Spleen (tissue), 11 donors: ENCODE measurements around the gene SBF1. TPM values are rescaled to one million over a fixed set of nuclear protein-coding genes. Genes with fewer than 3 reads are reported as not detected.
"Not testable (repeated sequence)": the region's sequence is repeated elsewhere in the genome, so short reads cannot be mapped to it uniquely, and the experiment has no call there.

ENCODE experiments used
- DNase-seq: peaks from one replicate; pipeline ENCODE4 v3.0.0-alpha.2; 2020
- H3K27ac ChIP-seq, 8 donors: fragments of 200-600 bp; sonication (generic) in 7 of 8; 1 replicate in 4 of 8; 2 replicates in 4 of 8; pipeline versions ENCODE4 v1.5.0 to v1.8.0; 2016 to 2021; ENCODE audit warnings: inconsistent platforms in 4 of 8, mild to moderate bottlenecking in 4 of 8, moderate library complexity in 1 of 8
- H3K27me3 ChIP-seq, 7 donors: fragments of 200-600 bp; sonication (generic) in 6 of 7; replicated peaks in 1 of 7; 1 replicate in 4 of 7; 2 replicates in 3 of 7; pipeline versions ENCODE4 v1.5.0 to v1.8.0; 2016 to 2021; ENCODE audit warnings: inconsistent platforms in 3 of 7, mild to moderate bottlenecking in 1 of 7
- H3K36me3 ChIP-seq, 6 donors: fragments of 200-600 bp; sonication (generic) in 5 of 6; 1 replicate in 4 of 6; 2 replicates in 2 of 6; pipeline versions ENCODE4 v1.5.0 to v1.8.0; 2016 to 2021; ENCODE audit warnings: inconsistent platforms in 2 of 6
- H3K4me1 ChIP-seq, 6 donors: fragments of 200-600 bp; sonication (generic) in 5 of 6; 1 replicate in 3 of 6; 2 replicates in 3 of 6; pipeline versions ENCODE4 v1.5.0 to v1.8.0; 2016 to 2021; ENCODE audit warnings: inconsistent platforms in 3 of 6
- H3K4me3 ChIP-seq, 8 donors: fragments of 200-600 bp; sonication (generic) in 7 of 8; 1 replicate in 4 of 8; 2 replicates in 4 of 8; pipeline versions ENCODE4 v1.5.0 to v1.8.0; 2016 to 2021; ENCODE audit warnings: inconsistent platforms in 4 of 8, mild to moderate bottlenecking in 4 of 8, moderate library complexity in 2 of 8
- H3K9me3 ChIP-seq, 8 donors: fragments of 200-600 bp; sonication (generic) in 7 of 8; 1 replicate in 4 of 8; 2 replicates in 4 of 8; pipeline versions ENCODE4 v1.5.0 to v1.8.0; 2016 to 2021; ENCODE audit warnings: inconsistent platforms in 4 of 8
- POLR2A ChIP-seq, 3 donors: fragments of 450-650 bp; IDR thresholded peaks; one replicate each; pipeline ENCODE4 v1.5.1; 2017; ENCODE audit warnings: antibody characterized with exemption in 3 of 3, mild to moderate bottlenecking in 1 of 3
- POLR2AphosphoS5 ChIP-seq, 3 donors: sonication (generic); formaldehyde crosslinking; IDR thresholded peaks; one replicate each; pipeline ENCODE4 v1.5.1; 2017; ENCODE audit warnings: antibody characterized with exemption in 3 of 3
- WGBS, 5 donors: extraction: QIAGEN DNeasy Blood & Tissue Kit in 3 of 5; methylation state at CpG; one replicate each; pipeline versions ENCODE4 v1.1.5 to v1.1.7; 2013 to 2018; 5-methylcytosine and 5-hydroxymethylcytosine counted together
- intact Hi-C: fragments of 100-400 bp; cut with DNase I; formaldehyde crosslinking; loops from one replicate; pipeline ENCODE4 v1.15.0; 2023; ENCODE audit warnings: low total_unique reads
- polyA plus RNA-seq, 3 donors: library from polyadenylated mRNA; stranded (reverse); fragments of 200-250 nt; gene quantifications; one replicate each; pipeline ENCODE4 v1.2.1, GENCODE V29; 2013
- total RNA-seq, 7 donors: library from RNA; depleted of rRNA in 3 of 7; stranded (reverse); fragments of >200 nt in 3 of 7; fragmentation: NEBNext Ultra II Directional in 4 of 7; extraction: Animal tissue kit (Norgen Biotek cat#: 25700) in 4 of 7; gene quantifications; one replicate each; pipeline versions ENCODE4 v1.1.0 to v1.2.1, GENCODE V29; 2016 to 2021
- TF ChIP-seq, protein P1 (sequence below), 11 experiments: fragments of 200-600 bp in 7 of 11; fragments of 450-650 bp in 4 of 11; sonication (generic) in 4 of 11; IDR thresholded peaks in 8 of 11; conservative IDR thresholded peaks in 3 of 11; 1 replicate in 7 of 11; 2 replicates in 4 of 11; pipeline versions ENCODE4 v1.4.0 to v1.8.0; 2016 to 2021; ENCODE audit warnings: antibody characterized with exemption in 11 of 11, inconsistent platforms in 4 of 11, mild to moderate bottlenecking in 1 of 11
- donor health status: healthy with polysubstance abuse.
- donor health status: DM: no; HTN: no; CAD: no; lungs with moderate emphysema.
- donor health status: DM: no; HTN: no; CAD: no.
- donor health status: Bipolar disorder and iron deficiency.
- donor health status: healthy.
- donor health status: DM: no; HTN: no; CAD: no.
- donor health status: DM: yes; HTN: yes; CAD: no.

Gene SBF1
- total and polyA plus RNA-seq, 10 donors, result 35.7 to 96.9 (median 75.3) TPM

DNA sequence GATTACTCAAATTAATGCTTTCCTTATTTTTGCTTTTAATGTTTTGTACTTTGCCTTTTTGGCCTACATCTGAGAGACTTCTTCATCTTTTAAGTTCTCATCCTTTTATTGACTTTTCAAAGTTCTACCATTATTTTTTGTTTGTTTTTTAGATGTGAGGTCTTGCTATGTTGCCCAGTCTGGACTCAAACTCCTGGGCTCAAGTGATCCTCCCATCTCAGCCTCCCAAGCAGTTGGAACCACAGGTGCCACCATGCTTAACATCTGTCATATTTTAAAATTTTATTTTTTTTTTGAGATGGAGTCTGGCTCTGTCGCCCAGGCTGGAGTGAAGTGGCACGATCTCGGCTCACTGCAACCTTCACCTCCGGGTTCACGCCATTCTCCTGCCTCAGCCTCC lies 73.9 kb downstream of the SBF1 start:
- TF ChIP-seq, protein P1, sequence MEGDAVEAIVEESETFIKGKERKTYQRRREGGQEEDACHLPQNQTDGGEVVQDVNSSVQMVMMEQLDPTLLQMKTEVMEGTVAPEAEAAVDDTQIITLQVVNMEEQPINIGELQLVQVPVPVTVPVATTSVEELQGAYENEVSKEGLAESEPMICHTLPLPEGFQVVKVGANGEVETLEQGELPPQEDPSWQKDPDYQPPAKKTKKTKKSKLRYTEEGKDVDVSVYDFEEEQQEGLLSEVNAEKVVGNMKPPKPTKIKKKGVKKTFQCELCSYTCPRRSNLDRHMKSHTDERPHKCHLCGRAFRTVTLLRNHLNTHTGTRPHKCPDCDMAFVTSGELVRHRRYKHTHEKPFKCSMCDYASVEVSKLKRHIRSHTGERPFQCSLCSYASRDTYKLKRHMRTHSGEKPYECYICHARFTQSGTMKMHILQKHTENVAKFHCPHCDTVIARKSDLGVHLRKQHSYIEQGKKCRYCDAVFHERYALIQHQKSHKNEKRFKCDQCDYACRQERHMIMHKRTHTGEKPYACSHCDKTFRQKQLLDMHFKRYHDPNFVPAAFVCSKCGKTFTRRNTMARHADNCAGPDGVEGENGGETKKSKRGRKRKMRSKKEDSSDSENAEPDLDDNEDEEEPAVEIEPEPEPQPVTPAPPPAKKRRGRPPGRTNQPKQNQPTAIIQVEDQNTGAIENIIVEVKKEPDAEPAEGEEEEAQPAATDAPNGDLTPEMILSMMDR (IDR thresholded peaks at IDR 0.05 in 8 of 11, conservative IDR thresholded peaks at IDR 0.05 in 3 of 11), result no peak
- no peak for TF ChIP-seq POLR2A (IDR thresholded peaks at IDR 0.05)
- no peak for TF ChIP-seq POLR2AphosphoS5 (IDR thresholded peaks at IDR 0.05)
- Histone ChIP-seq H3K36me3 (peaks cover 0 to 73% (median 6%) of the 10 kb centered on the region in 6 donors), H3K27ac (peak overlapping the region in 5 of 8 donors; percentile 69 to 85 (median 82)), H3K4me3 (no peak overlapping the region), H3K4me1 (peaks cover 20 to 83% (median 42%) of the 10 kb centered on the region in 6 donors), H3K27me3 (no peaks in the 10 kb centered on the region), H3K9me3 (no peaks in the 10 kb centered on the region)
- WGBS, 5 donors, result 95 to 98% (median 98%) methylated on average over 5 of the region's 5 CpGs
- no peak for DNase-seq
- intact Hi-C loops, result no loop called here

- TF ChIP-seq POLR2A (IDR thresholded peaks at IDR 0.05) (no peak), POLR2AphosphoS5 (IDR thresholded peaks at IDR 0.05) (no peak)
- TF ChIP-seq, protein P1 (IDR thresholded peaks at IDR 0.05 in 8 of 11, conservative IDR thresholded peaks at IDR 0.05 in 3 of 11), result no peak
- no peak for DNase-seq
- Histone ChIP-seq H3K27ac (peak overlapping the region; percentile 32 to 85 (median 76)), H3K27me3 (no peaks in the 10 kb centered on the region), H3K9me3 (no peaks in the 10 kb centered on the region), H3K4me3 (no peak overlapping the region), H3K4me1 (peaks cover 20 to 83% (median 42%) of the 10 kb centered on the region in 6 donors), H3K36me3 (peaks cover 0 to 75% (median 9%) of the 10 kb centered on the region in 6 donors)
- WGBS, 5 donors, result 70 to 79% (median 78%) methylated on average over 4 of the region's 4 CpGs
- intact Hi-C loops, result no loop called here
These were observed 74.4 kb downstream of the SBF1 start for GRCh38 chr22:50400406-50400805.

DNA sequence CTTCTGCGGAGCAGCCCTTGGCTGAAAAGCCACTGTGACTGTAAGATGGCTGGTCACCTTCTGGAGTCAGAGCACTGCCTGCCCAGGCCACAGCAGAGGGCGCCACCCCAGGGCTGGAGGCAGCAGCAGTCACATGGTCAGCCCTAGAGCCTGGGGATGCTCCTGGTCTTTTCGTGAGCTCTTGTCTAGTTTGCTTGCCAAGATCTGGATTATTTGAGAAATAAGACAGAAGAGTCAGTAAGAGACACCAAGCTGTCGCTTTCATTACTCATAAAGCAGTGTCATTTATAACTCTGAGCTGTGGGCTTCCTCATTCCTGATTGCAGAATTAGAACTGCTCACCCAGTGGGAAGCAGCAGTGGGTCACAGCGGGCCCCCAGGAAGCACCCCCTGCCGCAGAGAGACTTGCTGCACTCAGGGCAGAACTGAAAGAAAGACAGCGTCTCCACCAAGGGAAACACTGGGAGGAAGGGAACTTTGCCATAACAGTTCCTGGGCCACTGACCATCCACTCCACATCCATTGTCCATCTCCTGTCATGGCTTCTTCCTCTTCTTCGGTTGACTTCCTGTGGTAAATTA lies 75.0 kb downstream of the SBF1 start:
- TF ChIP-seq, protein P1 (IDR thresholded peaks at IDR 0.05 in 8 of 11, conservative IDR thresholded peaks at IDR 0.05 in 3 of 11), result peak in 6 of 11 experiments; percentile 41 to 62 (median 53)
- TF ChIP-seq POLR2A (IDR thresholded peaks at IDR 0.05) (no peak), POLR2AphosphoS5 (IDR thresholded peaks at IDR 0.05) (peak in 2 of 3 donors; percentile 47 to 57)
- Histone ChIP-seq H3K27ac (peak overlapping the region; percentile 32 to 85 (median 76)), H3K4me1 (peaks cover 20 to 81% (median 42%) of the 10 kb centered on the region in 6 donors), H3K4me3 (peak overlapping the region in 1 of 8 donors; percentile 8), H3K27me3 (no peaks in the 10 kb centered on the region), H3K36me3 (peaks cover 0 to 76% (median 14%) of the 10 kb centered on the region in 6 donors), H3K9me3 (no peaks in the 10 kb centered on the region)
- 26 to 47% (median 35%) methylated on average over 8 of the region's 8 CpGs for WGBS, 5 donors
- peak; percentile 84 for DNase-seq
- intact Hi-C loops, result no loop called here

GRCh38 chr22:50398831-50399648 lies 75.8 kb downstream of the SBF1 start:
- no peaks in the 10 kb centered on the region for H3K9me3 ChIP-seq
- TF ChIP-seq POLR2AphosphoS5 (IDR thresholded peaks at IDR 0.05) (no peak), POLR2A (IDR thresholded peaks at IDR 0.05) (no peak)
- TF ChIP-seq, protein P1 (IDR thresholded peaks at IDR 0.05 in 8 of 11, conservative IDR thresholded peaks at IDR 0.05 in 3 of 11), result no peak
- no peak for DNase-seq
- H3K27me3 ChIP-seq, result no peaks in the 10 kb centered on the region
- WGBS, 5 donors, result 71 to 78% (median 76%) methylated on average over 15 of the region's 15 CpGs
- intact Hi-C loops, result no loop called here
- peak overlapping the region in 1 of 8 donors; percentile 8 for H3K4me3 ChIP-seq
- H3K27ac ChIP-seq, result peak overlapping the region; percentile 32 to 85 (median 76)
- peaks cover 20 to 74% (median 39%) of the 10 kb centered on the region in 6 donors for H3K4me1 ChIP-seq
- H3K36me3 ChIP-seq, result peaks cover 0 to 81% (median 17%) of the 10 kb centered on the region in 6 donors

- peak overlapping the region in 1 of 8 donors; percentile 85 for H3K27ac ChIP-seq
- whole genome bisulfite sequencing, 5 donors, result 74 to 87% (median 84%) methylated on average over 2 to 4 of the region's 4 CpGs
These were observed 77.3 kb downstream of the SBF1 start for GRCh38 chr22:50397371-50398060.

More at GRCh38 chr22:50397371-50398060, 77.3 kb downstream of the SBF1 start:
- H3K9me3 ChIP-seq, H3K27me3 ChIP-seq, DNase-seq, intact Hi-C loops, H3K4me3 ChIP-seq: not testable (repeated sequence)
- Histone ChIP-seq H3K4me1 (peaks cover 11 to 59% (median 25%) of the 10 kb centered on the region in 6 donors), H3K36me3 (peaks cover 0 to 83% (median 24%) of the 10 kb centered on the region in 6 donors)
